H1 (cell line): ENCODE data around the gene USF1. TPM values are rescaled to one million over a fixed set of nuclear protein-coding genes. Genes with fewer than 3 reads are reported as not detected.

ENCODE experiments used
- CTCF ChIA-PET: fragments of 300-600 bp; sonication (Branson Sonifier 250); formaldehyde crosslinking; loops from one replicate; lab custom pipeline; 2021; ENCODE audit not compliant: partially characterized antibody; lab: Charles Lee
- POLR2A ChIA-PET: fragments of 300-600 bp; sonication (Branson Sonifier 250); formaldehyde crosslinking; loops from one replicate; lab custom pipeline; 2021; ENCODE audit warnings: inconsistent platforms; ENCODE audit not compliant: partially characterized antibody; lab: Charles Lee
- DNase-seq, 2 experiments: peaks; one replicate each; pipeline versions ENCODE4 v3.0.0 to v3.0.0-alpha.2; 2010 to 2022; ENCODE audit warnings: low spot score in 2 of 2, low read depth in 1 of 2, mixed read lengths in 1 of 2
- FAIRE-seq: peaks from 2 replicates; lab custom pipeline; 2011; peaks lifted over from hg19 to GRCh38; lab: Jason Lieb, UNC
- H2AFZ ChIP-seq: 2 replicates; pipeline ENCODE4 v1.8.1; 2012; ENCODE audit warnings: low read length, inconsistent platforms
- H2AK5ac ChIP-seq: 2 replicates; pipeline ENCODE4 v1.6.1; 2013; ENCODE audit warnings: low read depth, low read length
- H2BK120ac ChIP-seq: replicated peaks from 2 replicates; pipeline ENCODE3; 2013; ENCODE audit warnings: low read depth, low read length, inconsistent platforms
- H2BK12ac ChIP-seq: 2 replicates; pipeline ENCODE4 v1.6.1; 2013; ENCODE audit warnings: low read depth, low read length
- H2BK15ac ChIP-seq: 2 replicates; pipeline ENCODE4 v1.6.1; 2013; ENCODE audit warnings: low read length
- H2BK20ac ChIP-seq: 2 replicates; pipeline ENCODE4 v1.6.1; 2013; ENCODE audit warnings: low read length
- H2BK5ac ChIP-seq: 2 replicates; pipeline ENCODE4 v1.6.1; 2013; ENCODE audit warnings: low read depth, low read length
- H3K14ac ChIP-seq: 2 replicates; pipeline ENCODE4 v1.6.1; 2013; ENCODE audit warnings: inconsistent platforms; ENCODE audit not compliant: insufficient read length
- H3K18ac ChIP-seq: 2 replicates; pipeline ENCODE4 v1.6.1; 2013; ENCODE audit warnings: low read length; ENCODE audit errors: extremely low read depth
- H3K23ac ChIP-seq: 2 replicates; pipeline ENCODE4 v1.6.1; 2013; ENCODE audit warnings: inconsistent platforms; ENCODE audit not compliant: insufficient read length
- H3K23me2 ChIP-seq: 2 replicates; pipeline ENCODE4 v1.6.1; 2013; ENCODE audit warnings: low read depth, low read length
- H3K27ac ChIP-seq: 2 replicates; pipeline ENCODE4 v1.6.1; 2011; ENCODE audit warnings: low read depth, low read length, inconsistent platforms
- H3K27me3 ChIP-seq, 4 experiments: replicated peaks in 1 of 4; 1 replicate in 1 of 4; 2 replicates in 3 of 4; pipeline versions ENCODE4 v1.6.1 to v1.8.1; 2011 to 2013; ENCODE audit warnings: low read length in 3 of 4, mild to moderate bottlenecking in 3 of 4, inconsistent platforms in 2 of 4, mixed read lengths in 2 of 4, moderate library complexity in 1 of 4; ENCODE audit not compliant: control insufficient read depth in 3 of 4, insufficient read depth in 3 of 4; ENCODE audit errors: extremely low read depth in 1 of 4
- H3K36me3 ChIP-seq, 4 experiments: 2 replicates each; pipeline versions ENCODE4 v1.6.1 to v1.8.1; 2011 to 2013; ENCODE audit warnings: mild to moderate bottlenecking in 4 of 4, low read length in 3 of 4, moderate library complexity in 2 of 4, control low read depth in 1 of 4, inconsistent platforms in 1 of 4; ENCODE audit not compliant: insufficient read depth in 4 of 4, control insufficient read depth in 2 of 4
- H3K4ac ChIP-seq: replicated peaks from 2 replicates; pipeline ENCODE3; 2013; ENCODE audit warnings: low read length, low read depth, mixed read lengths, inconsistent platforms; ENCODE audit not compliant: insufficient read length
- H3K4me1 ChIP-seq, 4 experiments: replicated peaks in 1 of 4; 1 replicate in 1 of 4; 2 replicates in 3 of 4; pipeline versions ENCODE4 v1.6.1 to v1.8.1; 2011 to 2013; ENCODE audit warnings: low read length in 3 of 4, inconsistent platforms in 2 of 4, mixed read lengths in 1 of 4; ENCODE audit not compliant: insufficient read depth in 4 of 4, control insufficient read depth in 3 of 4
- H3K4me2 ChIP-seq, 2 experiments: 2 replicates each; pipeline versions ENCODE4 v1.6.1 to v1.8.1; 2011 to 2013; ENCODE audit warnings: low read depth in 2 of 2, low read length in 2 of 2, control low read depth in 1 of 2, inconsistent platforms in 1 of 2, mild to moderate bottlenecking in 1 of 2; ENCODE audit not compliant: insufficient read depth in 1 of 2
- H3K4me3 ChIP-seq, 4 experiments: fragments of 200-600, 300-600 bp in 1 of 4; sonication (generic), shearing (Covaris generic), sonication (Bioruptor Twin) in 1 of 4; 2 replicates each; pipeline versions ENCODE4 v1.5.1 to v1.8.1; 2011 to 2016; ENCODE audit warnings: low read length in 4 of 4, low read depth in 3 of 4, control low read depth in 2 of 4, inconsistent platforms in 2 of 4, mild to moderate bottlenecking in 2 of 4, mixed read lengths in 1 of 4, moderate library complexity in 1 of 4; ENCODE audit not compliant: insufficient read depth in 2 of 4; ENCODE audit errors: extremely low read depth in 1 of 4
- H3K56ac ChIP-seq: replicated peaks from 2 replicates; pipeline ENCODE3; 2013; ENCODE audit warnings: low read depth, mild to moderate bottlenecking, mixed read lengths, low read length, inconsistent platforms; ENCODE audit not compliant: insufficient read length
- H3K79me1 ChIP-seq: 2 replicates; pipeline ENCODE4 v1.6.1; 2013; ENCODE audit warnings: low read depth, low read length, control low read depth
- H3K79me2 ChIP-seq, 2 experiments: 2 replicates each; pipeline versions ENCODE4 v1.6.1 to v1.8.1; 2012 to 2013; ENCODE audit warnings: low read length in 2 of 2, mild to moderate bottlenecking in 2 of 2, inconsistent platforms in 1 of 2; ENCODE audit not compliant: insufficient read depth in 2 of 2, control insufficient read depth in 1 of 2
- H3K9ac ChIP-seq, 4 experiments: replicated peaks in 1 of 4; 1 replicate in 1 of 4; 2 replicates in 3 of 4; pipeline versions ENCODE4 v1.6.1 to v1.8.1; 2011 to 2013; ENCODE audit warnings: low read depth in 3 of 4, low read length in 3 of 4, control low read depth in 2 of 4, mild to moderate bottlenecking in 2 of 4, moderate library complexity in 2 of 4, inconsistent platforms in 1 of 4; ENCODE audit errors: extremely low read depth in 1 of 4
- H3K9me3 ChIP-seq, 2 experiments: 2 replicates each; pipeline versions ENCODE4 v1.6.1 to v1.8.1; 2012 to 2013; ENCODE audit warnings: mild to moderate bottlenecking in 2 of 2, moderate library complexity in 2 of 2, control low read depth in 1 of 2, inconsistent platforms in 1 of 2, low read depth in 1 of 2, low read length in 1 of 2, mixed read lengths in 1 of 2; ENCODE audit not compliant: insufficient read depth in 2 of 2
- H4K20me1 ChIP-seq, 2 experiments: replicated peaks in 1 of 2; 2 replicates each; pipeline versions ENCODE3 to v1.8.1; 2011 to 2013; ENCODE audit warnings: inconsistent platforms in 2 of 2, low read length in 2 of 2, mild to moderate bottlenecking in 1 of 2; ENCODE audit not compliant: insufficient read depth in 2 of 2, control insufficient read depth in 1 of 2
- H4K5ac ChIP-seq: 2 replicates; pipeline ENCODE4 v1.6.1; 2013; ENCODE audit warnings: low read length, low read depth, mixed read lengths, inconsistent platforms; ENCODE audit not compliant: insufficient read length
- H4K8ac ChIP-seq: 2 replicates; pipeline ENCODE4 v1.8.0; 2013; ENCODE audit warnings: mild to moderate bottlenecking, moderate library complexity, low read length, inconsistent platforms; ENCODE audit not compliant: insufficient read depth; ENCODE audit errors: extremely low read depth
- H4K91ac ChIP-seq: replicated peaks from 2 replicates; pipeline ENCODE3; 2013; ENCODE audit warnings: low read length, mixed read lengths, inconsistent platforms; ENCODE audit not compliant: insufficient read length
- CTBP2 ChIP-seq: IDR thresholded peaks from 2 replicates; pipeline ENCODE4 v1.7.0; 2011; ENCODE audit warnings: borderline replicate concordance, mild to moderate bottlenecking, moderate library complexity, mixed read lengths, low read length; ENCODE audit not compliant: insufficient read depth, insufficient read length
- GTF2F1 ChIP-seq: IDR thresholded peaks from 2 replicates; pipeline ENCODE4 v1.6.1; 2012; ENCODE audit warnings: low read depth, low read length, improper control_type of control experiment, borderline replicate concordance
- POLR2A ChIP-seq, 2 experiments: IDR thresholded peaks; 1 replicate in 1 of 2; 2 replicates in 1 of 2; pipeline ENCODE4 v1.6.1; 2011; ENCODE audit warnings: low read depth in 2 of 2, low read length in 2 of 2, mild to moderate bottlenecking in 2 of 2; ENCODE audit errors: control extremely low read depth in 1 of 2
- RAD21 ChIP-seq, 2 experiments: IDR thresholded peaks in 1 of 2; conservative IDR thresholded peaks in 1 of 2; 2 replicates each; pipeline ENCODE4 v1.6.1; 2011; ENCODE audit warnings: low read depth in 2 of 2, low read length in 2 of 2, improper control_type of control experiment in 1 of 2, inconsistent platforms in 1 of 2, mild to moderate bottlenecking in 1 of 2, moderate library complexity in 1 of 2
- RBBP5 ChIP-seq: IDR thresholded peaks from 2 replicates; pipeline ENCODE4 v1.7.1; 2012; ENCODE audit warnings: low read depth, mild to moderate bottlenecking, inconsistent platforms, low read length, moderate library complexity, borderline replicate concordance
- SIN3A ChIP-seq, 2 experiments: IDR thresholded peaks in 1 of 2; conservative IDR thresholded peaks in 1 of 2; 2 replicates each; pipeline ENCODE4 v1.6.1; 2011 to 2012; ENCODE audit warnings: low read length in 2 of 2, improper control_type of control experiment in 1 of 2, low read depth in 1 of 2, mild to moderate bottlenecking in 1 of 2
- WGBS, 2 experiments: shearing (Covaris generic) in 1 of 2; methylation state at CpG; one replicate each; pipeline versions ENCODE4 v1.1.6 to v1.1.7; 2013 to 2015; ENCODE audit warnings: low lambda C conversion rate in 2 of 2, mixed read lengths in 2 of 2, inconsistent platforms in 1 of 2, low coverage in 1 of 2, missing lambda C conversion rate in 1 of 2; ENCODE audit not compliant: insufficient replicate concordance in 2 of 2, insufficient coverage in 1 of 2, insufficient read length in 1 of 2; ENCODE audit errors: extremely low coverage in 1 of 2, missing lambda C conversion rate in 1 of 2; 5-methylcytosine and 5-hydroxymethylcytosine counted together
- polyA plus RNA-seq, 7 experiments: library from polyadenylated mRNA; depleted of rRNA in 3 of 7; stranded (reverse) in 5 of 7; unstranded in 2 of 7; fragments of >200 nt in 5 of 7; fragments of 200-250 nt in 2 of 7; gene quantifications; 1 replicate in 5 of 7; 2 replicates in 1 of 7; 4 replicates in 1 of 7; pipeline versions ENCODE4 v1.2.1 to v1.2.3, GENCODE V29; 2011 to 2013; ENCODE audit warnings: missing spikeins in 2 of 7, mixed read lengths in 2 of 7
- total RNA-seq: library from RNA; stranded (reverse); fragmentation: NEBNext Ultra II Directional; extraction: Animal tissue kit (Norgen Biotek cat#: 25700); gene quantifications from 2 replicates; pipeline ENCODE4 v1.2.1, GENCODE V29; 2021

Gene USF1
- total and polyA plus RNA-seq, 2 of the 8 experiments (the other 6 are each of a cell fraction or from before 2014, with no cell fraction given) = 45.7 to 68.9 TPM

DNA sequence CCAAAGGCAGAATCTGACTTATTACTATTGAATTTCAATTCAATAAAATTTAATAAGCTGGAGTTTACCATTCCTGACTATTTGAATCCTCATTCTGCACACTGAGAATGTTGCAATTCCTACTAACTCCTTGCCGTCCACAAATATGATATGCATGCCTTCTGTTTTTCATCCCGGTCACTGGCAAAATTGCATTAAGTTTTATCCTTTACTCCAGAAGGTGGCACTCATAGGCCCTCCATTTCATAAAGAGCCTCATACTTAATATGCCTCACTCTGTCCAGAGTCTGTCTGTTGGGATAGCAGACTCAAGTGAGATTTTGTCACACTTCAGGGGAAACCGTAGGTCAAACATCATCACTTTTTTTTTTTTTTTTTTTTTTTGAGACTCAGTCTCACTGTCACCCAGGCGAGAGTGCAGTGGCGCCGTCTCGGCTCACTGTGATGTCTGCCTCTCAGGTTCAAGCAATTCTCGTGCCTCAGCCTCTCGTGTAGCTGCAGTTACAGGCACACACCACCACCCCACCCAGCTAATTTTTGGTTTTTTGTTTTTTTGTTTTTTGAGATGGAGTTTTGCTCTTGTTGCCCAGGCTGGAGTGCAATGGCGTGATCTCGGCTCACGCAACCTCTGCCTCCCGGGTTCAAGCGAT is 52.1 kb downstream of the USF1 start:
- H3K23ac ChIP-seq = no peak overlapping the region
- ChIA-PET CTCF (interaction anchor here (0.7 to 1.1 kb wide), 3 partner anchors 9 to 123 kb away, joined by 3 to 4 read pairs (median 3); no protein-coding TSS in a partner anchor), POLR2A (interaction anchor here (0.7 to 2.2 kb wide), 3 partner anchors 11 to 12 kb away, joined by 3 to 5 read pairs (median 3); no protein-coding TSS in a partner anchor)
- DNase-seq (no peak), FAIRE-seq (no peak)
- no peaks in the 10 kb centered on the region for H3K79me2 ChIP-seq
- no peak overlapping the region for H3K4me3 ChIP-seq
- peaks cover 10 to 26% (median 12%) of the 10 kb centered on the region in 4 experiments for H3K36me3 ChIP-seq
- no peaks in the 10 kb centered on the region for H3K23me2 ChIP-seq
- no peak overlapping the region for H4K91ac ChIP-seq
- no peak overlapping the region for H4K8ac ChIP-seq
- no peak overlapping the region for H2AFZ ChIP-seq
- peaks cover 0 to 5% (median 3%) of the 10 kb centered on the region in 4 experiments; a peak in 3 of 7 replicates for H3K4me1 ChIP-seq
- no peak overlapping the region for H2AK5ac ChIP-seq
- H3K79me1 ChIP-seq = no peaks in the 10 kb centered on the region
- H4K20me1 ChIP-seq = peaks cover 0 to 3% of the 10 kb centered on the region in 2 experiments
- H3K56ac ChIP-seq = no peak overlapping the region
- H3K27me3 ChIP-seq = no peaks in the 10 kb centered on the region
- H3K14ac ChIP-seq = no peak overlapping the region
- H3K27ac ChIP-seq = no peak overlapping the region
- 95% methylated on average over 14 of the region's 14 CpGs; no CpG with 5 or more reads in 1 of the 2 experiments for WGBS, 2 experiments
- H2BK12ac ChIP-seq = no peak overlapping the region
- no peak overlapping the region for H2BK5ac ChIP-seq
- H2BK120ac ChIP-seq = no peak overlapping the region
- H3K9ac ChIP-seq = no peak overlapping the region
- H3K4ac ChIP-seq = no peak overlapping the region
- no peak overlapping the region for H2BK20ac ChIP-seq
- no peak overlapping the region for H3K4me2 ChIP-seq
- H3K18ac ChIP-seq = no peak overlapping the region
- H4K5ac ChIP-seq = no peak overlapping the region
- no peaks in the 10 kb centered on the region for H3K9me3 ChIP-seq
- no peak overlapping the region for H2BK15ac ChIP-seq
- no peak for TF ChIP-seq GTF2F1
- no peak for TF ChIP-seq CTBP2
- TF ChIP-seq RAD21 (IDR thresholded peaks at IDR 0.05 in 1 of 2, conservative IDR thresholded peaks at IDR 0.05 in 1 of 2; ENCODE audit: low read depth in 2 of 2, low read length in 2 of 2) = no peak
- TF ChIP-seq POLR2A (IDR thresholded peaks at IDR 0.05; ENCODE audit: control extremely low read depth in 1 of 2, low read depth in 2 of 2, low read length in 2 of 2) = no peak
- TF ChIP-seq RBBP5 = no peak
- no peak for TF ChIP-seq SIN3A (conservative IDR thresholded peaks at IDR 0.05 in 1 of 2, IDR thresholded peaks at IDR 0.05 in 1 of 2; ENCODE audit: low read depth in 1 of 2, low read length in 2 of 2)
